HS-5 (cell line): ENCODE results near the gene SLC6A11.

ENCODE experiments used
- DNase-seq: peaks from one replicate; pipeline ENCODE4 v3.0.0-alpha.2; 2012; ENCODE audit warnings: low read depth

Gene SLC6A11

DNA sequence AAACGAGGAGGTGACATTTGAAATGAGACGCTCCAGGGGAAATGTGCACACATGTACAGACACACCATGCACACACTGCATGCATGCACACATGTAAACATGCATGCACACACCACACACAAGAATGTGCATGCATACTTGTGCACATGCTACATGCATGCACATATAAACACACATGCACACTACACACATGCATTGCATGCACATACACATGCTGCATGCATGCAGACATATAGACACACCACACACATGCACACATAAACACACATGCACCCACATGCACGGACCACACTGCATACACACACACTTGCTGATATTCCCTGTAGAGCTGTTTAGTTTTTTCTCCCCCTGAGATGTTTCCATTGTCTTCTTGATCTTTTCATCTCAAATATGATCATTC is 138.7 kb downstream of the SLC6A11 start:
- DNase-seq, result no peak

DNA sequence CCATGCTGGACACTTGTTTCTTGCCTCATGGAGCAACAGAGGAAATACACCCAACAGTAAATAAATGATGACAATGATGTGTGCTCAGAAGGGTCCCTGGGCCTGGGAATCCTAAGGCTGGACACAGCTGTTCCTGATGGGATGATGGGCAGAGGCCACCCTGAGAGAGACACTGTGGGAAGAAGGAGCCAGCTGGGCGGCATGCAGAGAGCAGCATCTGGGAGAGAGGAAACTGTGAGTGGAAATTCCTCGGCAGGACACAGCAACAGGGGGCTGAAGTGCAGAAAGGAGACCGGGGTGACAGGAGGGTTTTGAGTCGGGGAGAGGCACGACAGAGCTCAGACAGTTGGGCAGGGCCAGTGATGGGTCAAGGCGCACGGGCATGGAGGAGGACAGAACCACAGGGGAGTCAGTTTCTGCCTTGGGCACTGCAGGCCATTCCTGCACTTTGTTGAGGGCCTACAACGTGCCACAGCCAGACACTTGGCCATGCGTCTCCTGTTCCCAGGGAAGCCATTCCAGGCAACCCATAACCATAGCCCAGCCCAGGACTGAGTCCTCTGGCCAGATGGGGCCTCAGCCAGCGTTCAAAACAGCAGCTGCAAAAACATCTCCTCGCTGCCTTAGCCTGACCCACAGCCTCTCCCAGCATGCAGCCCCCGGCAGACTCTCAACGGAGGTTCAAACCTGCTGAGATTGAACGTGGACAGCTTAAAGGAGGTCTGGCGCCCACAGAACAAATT is 139.9 kb downstream of the SLC6A11 start:
- DNase-seq, result no peak

DNA sequence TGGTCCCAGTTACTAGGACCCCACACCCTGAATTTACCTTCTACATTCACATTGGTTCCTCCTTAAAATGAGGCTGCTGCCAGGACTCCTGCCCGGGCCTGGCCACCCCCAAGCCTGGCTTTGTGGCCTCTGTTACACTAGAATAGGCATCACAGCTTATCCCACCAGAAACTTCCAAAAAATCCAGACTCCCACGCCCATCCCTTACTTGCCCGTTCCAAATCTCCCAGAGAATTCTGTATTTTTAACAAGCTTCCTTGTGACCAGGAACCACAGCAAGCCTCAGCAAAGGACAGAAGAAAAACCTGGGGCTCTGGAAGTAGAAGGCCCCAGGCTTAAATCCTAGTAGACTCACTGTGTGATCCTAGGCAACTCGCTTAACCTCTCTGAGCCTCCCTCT is 140.5 kb downstream of the SLC6A11 start:
- DNase-seq, result no peak

DNA sequence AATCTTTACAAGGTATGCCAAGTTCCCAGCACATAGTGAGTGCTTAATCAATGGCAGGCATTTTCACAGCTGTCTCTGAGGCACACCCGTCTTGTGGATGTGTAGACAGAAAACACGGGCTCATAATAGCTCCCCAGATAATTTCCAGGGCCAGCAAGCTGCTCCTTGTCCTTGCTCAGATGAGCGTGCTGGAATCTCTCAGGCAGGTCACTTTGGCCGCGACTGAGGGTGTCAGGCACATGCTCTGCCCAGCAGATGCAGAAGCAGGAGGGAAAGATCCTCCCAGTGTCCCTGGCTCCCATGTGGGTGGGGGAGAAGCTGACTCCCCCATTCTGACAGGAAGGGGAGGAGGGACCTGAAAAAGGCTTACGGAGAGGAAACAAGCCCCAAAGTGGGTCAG is 141.0 kb downstream of the SLC6A11 start:
- no peak for DNase-seq

DNA sequence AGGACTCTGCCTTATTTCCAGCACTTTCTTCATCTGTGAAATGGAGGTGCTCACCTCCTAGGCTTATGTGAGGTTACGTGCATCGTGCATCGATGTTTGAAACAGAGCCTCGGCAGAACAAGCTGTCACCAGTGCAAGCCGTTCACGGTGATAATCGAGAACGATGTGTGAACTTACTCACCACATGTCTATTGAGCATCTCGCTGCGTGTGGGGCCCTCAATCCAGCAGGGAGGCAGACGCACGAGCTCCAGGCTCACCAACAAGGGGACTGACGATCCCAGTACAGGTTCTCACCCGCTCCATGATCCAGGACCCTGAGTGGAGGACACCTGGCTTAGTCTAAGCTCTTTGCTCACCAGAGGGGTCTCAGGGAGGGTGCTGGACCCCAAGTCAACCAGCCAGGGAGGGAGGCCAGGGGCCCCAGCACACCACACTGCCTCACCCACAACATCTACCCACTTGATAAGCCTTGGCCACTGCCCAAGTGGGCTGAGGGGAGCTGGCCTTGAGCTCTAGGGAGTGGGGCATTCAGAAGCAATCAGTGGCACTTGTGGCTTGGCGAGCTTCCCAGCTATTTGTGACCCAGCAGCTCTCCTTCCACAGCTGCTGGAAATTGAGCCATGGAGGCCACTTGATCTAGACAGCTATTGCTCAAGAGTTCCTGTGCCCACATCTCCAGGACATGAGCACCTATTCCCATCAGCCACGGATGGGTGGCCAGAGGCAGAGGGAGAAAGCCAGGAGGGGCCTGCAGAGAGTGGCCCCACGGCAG is 142.1 kb downstream of the SLC6A11 start:
- DNase-seq, result no peak

DNA sequence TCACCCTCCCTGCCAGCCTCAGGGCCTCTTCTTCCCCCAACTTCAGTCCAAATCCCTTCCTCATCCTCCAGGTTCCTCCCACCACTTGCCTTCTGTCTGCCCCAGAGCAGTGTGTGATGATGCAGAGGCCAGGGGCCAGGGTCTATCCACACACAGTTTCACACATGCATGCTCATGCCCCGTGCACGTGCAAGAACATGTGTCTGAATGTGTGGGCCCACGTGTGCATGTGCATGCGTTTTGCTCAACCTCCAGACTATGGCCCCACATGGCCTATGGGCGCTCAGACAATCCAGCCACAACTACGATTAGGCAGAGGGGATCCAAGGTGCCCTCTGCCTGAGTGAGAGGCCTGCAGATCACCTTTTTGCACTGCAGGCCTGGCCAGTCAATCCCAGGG is 144.2 kb downstream of the SLC6A11 start:
- DNase-seq, result no peak

DNA sequence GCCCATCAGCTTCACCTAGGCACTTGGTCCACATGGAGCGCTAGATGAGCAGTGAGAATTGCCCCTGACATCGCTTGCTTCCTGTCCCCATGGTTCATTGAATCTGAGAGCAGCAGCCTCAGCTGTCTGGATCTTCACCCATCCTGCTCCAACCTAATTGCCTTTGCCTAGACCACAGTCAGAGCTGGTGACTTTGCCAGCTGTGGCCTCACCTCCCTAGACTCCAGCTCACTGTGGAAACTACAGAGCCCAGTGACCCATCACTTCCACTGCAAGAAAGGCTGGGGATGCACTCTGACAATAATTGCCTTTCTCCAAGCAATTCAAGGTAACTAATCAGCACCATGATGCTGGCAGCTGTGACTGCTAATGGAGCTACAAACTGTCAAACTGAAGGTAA is 145.9 kb downstream of the SLC6A11 start:
- no peak for DNase-seq

DNA sequence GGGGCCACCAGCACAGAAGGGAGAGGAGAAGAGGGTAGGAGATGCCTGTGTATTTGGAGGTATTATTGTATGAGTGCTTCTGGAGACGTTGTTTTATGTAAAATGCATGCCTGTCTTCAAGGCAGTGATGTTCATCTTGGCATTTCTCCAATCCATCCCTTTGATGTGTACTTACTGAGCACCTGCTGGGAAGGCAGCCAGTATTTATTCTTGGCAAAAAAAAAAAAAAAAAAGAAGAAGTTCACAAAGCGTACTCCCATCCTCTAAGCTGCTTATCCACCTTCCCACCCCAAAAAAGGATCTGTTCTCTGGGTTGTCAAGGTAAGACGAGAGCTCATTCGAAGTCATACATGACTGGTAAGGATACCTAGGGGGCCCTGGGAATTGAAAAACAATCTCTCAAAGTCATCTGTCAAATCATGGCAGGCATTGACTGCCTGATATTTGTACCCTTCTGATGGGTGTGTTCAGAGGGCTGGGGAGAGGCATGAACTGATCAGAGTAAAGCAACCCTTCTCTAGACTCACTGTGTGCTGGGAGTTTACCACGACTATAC is 146.5 kb downstream of the SLC6A11 start:
- no peak for DNase-seq

DNA sequence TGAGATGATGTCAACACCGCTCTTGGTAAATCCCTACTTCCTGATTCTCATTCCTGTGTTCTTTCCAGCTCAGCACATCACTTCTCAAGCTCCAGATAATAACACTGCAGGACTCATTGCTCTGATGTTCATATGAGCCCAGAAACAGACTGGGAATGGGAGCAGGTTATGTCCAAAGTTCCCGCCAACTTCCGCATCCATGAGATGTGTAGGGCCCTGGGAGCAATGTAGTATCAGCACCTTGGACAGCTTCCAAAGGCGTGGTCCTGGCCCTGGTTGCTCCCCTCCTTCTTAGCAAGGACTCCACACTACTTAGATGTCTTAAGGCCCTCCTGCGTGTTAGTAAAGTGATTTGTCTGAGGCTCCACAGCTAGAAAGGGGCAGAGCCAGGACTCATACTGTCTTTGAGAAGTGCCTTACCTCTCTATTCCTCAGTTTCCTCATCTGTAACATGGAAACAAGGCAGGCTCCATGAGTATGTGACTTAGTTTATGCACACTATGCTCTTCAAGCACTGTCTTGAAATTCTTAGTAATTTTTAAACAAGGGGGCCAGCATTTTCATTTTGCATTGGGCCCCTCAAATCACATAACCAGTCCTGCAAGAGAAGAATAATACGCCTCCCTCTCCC is 148.6 kb downstream of the SLC6A11 start:
- no peak for DNase-seq

DNA sequence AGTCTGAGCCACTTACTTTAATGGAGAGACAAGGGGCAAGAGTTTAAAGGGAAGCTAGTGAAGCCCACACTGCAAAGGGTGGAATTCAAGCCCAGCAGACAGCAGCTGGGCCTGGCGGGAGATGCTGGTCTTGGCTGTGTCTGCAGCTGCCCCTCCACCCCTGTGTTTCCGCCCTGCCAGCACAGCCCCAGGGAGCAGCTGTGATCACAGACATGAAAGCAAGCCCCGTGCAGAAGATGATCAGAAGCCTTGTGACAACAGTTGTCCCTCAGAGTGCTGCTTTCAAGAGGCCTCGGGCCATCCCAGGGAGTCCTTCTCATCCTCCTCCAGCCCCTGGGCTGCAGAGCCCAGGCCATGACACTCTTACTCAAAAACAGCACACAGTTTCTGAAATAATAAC is 152.4 kb downstream of the SLC6A11 start:
- DNase-seq, result no peak

DNA sequence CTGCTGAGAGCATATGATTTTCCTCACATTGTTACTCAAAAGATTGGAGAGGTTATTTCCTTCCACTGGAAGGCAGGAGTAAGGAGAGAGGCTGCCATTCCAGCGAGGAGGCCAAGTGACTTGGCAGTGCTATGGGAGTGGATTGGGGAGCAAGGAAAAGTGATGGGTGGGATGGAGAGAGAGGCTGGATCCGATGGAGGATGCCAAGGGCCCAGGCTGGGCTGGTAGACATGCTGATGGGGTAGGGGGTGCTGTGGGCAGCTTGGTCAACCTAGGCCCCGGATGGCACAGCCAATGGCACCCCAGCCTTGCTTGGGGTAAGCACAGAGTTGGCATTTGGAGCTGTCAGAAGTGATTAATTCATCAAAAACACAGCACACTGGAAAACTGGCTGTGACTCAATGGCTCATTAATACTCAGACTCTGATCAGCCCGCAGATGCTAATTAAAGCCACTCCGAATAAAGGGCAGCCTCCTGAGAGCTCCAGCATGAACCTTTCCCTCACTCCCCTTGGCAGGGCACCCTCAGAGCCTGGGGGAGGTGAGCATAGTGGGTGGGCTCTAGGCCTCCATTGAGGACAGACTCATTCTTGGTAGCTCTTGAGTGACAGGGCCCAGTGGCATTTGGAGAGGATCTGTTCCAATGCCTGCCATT is 154.4 kb downstream of the SLC6A11 start:
- DNase-seq, result no peak

DNA sequence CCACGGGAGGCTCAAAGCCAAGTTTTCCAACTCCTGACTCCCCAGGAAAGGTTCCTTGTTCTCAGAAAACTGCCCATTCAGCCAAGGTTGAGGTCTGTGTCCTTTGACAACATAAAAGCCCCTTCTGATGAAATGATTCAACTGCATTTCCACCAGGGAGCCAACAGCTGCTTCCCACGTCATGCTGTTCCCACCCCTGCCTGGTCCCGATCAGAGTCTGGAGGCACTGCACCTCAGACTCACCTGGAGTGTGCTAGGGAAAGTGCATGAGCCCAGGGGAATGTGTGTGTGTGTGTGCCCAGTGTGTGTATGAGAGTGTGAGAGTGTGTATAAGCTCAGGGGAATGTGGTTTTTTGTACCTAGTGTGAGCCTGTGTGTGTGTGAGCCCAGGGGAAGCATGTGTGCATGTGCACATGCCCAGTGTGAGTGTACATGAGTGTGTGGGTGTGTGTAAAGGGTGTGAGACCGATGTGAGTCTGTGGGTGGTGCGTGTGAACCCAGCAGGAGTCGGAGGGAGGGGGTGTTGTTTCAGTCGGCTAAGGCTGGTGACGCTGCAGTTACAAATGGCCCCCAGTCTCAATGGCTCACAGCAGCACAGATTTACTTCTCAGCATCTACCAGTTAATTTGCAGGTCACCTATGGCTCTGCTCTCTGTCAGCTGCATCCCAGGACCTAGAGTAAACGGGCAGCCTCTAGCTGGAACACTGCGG is 156.2 kb downstream of the SLC6A11 start:
- no peak for DNase-seq

DNA sequence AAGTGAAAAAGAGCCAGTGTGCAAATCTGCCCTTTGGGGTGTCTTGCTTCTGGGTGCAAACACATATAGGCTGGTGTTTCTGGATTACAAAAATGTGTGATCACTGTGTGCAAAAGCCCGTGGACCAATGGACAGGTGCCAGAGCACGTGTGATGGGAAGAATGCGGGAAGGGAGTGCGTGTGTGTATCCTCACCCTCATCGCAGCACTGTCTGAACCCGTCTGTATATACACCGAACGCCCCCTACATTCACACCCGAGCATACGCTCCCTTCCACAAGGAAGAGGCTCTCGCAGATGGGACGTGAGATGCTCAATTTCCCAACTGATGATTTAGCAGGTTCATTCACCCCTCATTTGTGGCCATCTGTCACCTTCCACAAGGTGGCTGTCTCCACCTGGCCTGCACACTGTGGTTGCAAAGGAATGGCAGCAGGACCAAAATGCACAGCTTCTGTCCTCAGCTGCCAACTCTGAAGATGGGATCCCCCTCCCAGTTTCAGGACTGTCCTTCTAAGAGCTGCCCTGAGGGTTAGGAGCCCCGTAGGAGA is 157.1 kb downstream of the SLC6A11 start:
- DNase-seq, result no peak

DNA sequence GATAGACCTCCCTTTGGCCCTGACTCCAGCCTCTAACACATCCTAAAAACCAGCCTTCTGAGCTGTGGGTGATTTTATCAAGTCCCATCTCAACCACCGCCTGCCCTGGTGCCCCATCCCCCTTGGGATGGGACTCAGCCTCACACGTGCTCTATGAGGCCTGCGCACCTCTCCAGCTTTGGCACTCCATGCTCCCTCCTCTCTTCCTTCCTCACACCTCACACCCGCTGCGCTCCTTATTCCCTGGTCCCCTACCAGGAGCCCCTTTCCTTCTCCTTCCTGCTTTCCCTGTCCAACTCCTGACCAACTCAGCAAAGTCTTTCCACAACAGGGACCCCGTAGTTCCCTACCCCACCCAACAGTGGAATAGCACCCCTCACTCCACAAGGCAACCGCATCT is 158.1 kb downstream of the SLC6A11 start:
- DNase-seq, result no peak

DNA sequence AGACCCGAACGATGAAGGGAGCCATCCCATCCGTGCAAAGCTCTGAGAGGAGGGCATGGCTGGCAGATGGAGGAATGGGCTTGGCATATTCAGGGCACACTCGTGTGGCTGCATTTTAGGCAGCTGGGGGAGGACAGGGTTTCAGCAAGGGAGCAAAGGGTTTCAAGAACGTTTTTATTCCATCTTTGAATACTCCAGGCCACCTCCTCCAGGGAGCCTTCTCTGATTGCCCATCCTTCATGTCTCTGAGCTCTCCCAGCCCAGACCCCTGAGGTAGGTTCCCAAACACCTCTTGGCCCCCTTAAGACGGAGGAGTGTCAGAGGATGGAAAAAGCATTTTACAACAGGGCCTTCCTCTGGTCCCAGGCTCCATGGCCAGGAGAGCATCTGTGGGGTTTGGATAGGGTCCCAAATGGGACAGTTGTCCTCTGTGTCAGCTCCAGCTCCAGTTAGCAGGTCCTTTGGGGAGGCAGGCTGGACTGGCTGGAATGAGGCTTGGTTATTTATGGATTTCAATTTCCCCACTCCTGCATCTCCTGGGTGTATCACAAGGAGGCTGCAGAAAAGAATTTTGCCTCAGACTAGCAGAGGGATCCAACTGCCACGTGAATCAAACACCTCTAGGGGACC is 158.8 kb downstream of the SLC6A11 start:
- DNase-seq, result no peak

DNA sequence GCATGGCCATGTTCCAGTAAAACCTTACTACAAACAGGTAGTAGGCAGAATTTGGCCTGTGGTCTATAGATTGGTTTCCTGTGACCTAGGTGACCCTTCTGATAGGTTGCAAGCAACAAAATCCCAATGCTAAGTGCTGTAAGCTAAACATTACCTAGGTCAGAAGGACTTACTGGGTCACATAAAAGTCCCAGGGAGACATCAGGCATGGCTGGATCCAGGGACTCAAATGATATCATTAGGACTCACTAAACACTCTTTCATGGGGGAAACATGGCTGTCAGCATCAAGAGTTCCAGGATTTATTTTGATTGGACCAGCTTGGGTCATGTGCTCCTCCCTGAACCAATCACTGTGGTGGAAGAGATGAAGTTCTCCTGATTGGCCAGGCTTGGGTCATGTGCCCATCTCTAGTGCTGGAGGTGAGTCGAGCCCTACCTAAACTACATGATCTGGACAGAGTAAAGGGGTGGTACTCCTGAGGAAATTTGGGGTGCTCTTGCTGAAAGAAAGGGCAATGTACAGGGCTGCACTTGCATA is 159.7 kb downstream of the SLC6A11 start:
- DNase-seq, result no peak

DNA sequence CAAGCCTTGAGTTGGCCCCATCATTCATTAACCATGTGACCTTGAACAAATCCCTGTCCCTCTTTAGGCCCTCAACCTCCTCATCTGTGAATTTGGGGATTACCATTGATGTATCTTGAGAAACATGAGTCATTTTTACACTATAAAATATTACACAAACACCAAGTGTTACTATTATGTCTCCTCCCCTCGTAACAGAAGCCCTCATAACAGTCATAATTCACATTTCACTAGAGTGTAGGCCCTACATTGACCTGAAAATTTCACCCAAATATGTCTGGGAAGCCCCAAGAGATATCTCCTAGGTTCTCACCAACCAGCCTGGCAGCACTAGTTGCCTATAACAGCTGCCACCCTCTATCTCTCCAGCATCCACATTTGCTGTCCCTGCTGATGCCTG is 160.7 kb downstream of the SLC6A11 start:
- no peak for DNase-seq

DNA sequence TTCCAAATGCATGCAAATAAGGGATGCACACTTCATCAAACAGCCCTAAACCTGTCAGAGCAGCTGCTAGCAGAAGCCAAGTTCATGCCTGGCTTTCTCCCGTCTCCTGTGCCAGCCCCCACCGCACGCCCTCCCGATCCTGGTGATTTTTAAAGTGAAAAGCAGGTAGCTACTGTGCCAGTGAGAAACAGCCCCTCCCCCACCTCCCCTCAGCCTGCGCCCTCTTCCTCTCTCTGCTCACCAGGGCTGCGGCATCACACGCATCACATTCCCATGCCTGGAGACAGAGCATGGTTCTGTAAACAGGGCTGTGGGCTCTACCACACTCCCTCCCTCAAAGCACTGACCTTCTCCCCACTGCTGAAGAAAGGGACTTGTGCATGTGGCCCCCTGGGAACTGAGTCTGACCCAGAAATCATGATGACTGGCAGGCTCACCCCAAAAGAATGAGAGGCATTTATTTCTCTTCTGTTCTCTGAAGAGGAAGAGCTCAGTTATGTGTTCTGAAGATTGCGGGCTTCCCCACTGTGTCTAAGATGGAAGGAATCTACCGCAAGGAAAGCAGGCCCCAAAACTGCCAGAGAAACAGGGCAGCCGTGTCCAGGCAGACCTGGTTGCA is 162.0 kb downstream of the SLC6A11 start:
- no peak for DNase-seq

DNA sequence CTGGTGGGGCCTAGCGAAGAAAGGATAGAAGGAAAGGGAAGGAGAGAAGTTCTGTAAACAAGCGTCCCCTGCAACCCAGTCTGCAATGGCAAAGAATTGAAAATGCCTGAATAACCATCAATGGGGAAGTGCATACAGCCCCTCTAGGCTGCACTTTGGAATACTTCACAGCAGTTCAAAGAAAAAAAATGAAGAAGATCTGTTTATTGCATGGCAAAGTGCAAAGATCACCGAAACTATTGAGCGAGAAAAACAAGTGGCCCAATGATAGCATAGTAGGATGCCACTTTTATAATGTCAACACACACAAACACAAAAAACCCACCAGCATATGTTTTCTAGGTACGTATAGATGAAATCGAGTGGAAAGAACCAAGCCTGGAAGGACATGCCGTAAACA is 162.9 kb downstream of the SLC6A11 start:
- no peak for DNase-seq

DNA sequence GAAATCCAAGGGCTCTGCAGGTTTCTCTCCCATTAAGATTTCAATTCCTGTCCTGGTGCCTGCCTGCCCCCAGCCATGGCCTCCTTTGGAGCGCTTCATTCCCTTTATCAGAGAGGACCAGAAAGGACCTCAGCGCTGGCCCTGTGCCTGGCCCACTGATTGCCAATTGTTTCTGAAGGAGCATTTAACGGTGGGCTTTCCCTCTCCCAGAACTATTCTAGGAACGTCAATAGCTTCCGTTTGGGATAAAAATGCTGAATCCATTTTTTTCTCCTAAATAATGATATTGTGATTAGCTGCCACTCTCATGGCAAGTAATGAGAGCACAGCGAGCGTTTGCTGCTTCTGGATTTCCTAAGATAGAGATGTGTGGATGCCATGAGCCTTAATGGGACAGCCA is 164.3 kb downstream of the SLC6A11 start:
- no peak for DNase-seq
